OCI-LY3 (cell line): ENCODE measurements around the gene SPATA2L.

Source experiments
- H2AFZ ChIP-seq: fragments of 200-600, 300-600 bp; shearing (Covaris generic); 2 replicates; pipeline ENCODE4 v1.6.0; 2014; ENCODE audit warnings: antibody characterized with exemption, low read depth, low read length
- H3K27ac ChIP-seq: fragments of 200-600, 300-600 bp; sonication (generic); 2 replicates; pipeline ENCODE4 v1.5.1; 2014; ENCODE audit warnings: mild to moderate bottlenecking, low read length, moderate library complexity, mixed read lengths
- H3K27me3 ChIP-seq: fragments of 200-600, 300-600 bp; sonication (generic); 2 replicates; pipeline ENCODE4 v1.6.1; 2014; ENCODE audit warnings: low read depth, low read length, mixed read lengths
- H3K36me3 ChIP-seq: fragments of 200-600, 300-600 bp; sonication (generic); replicated peaks from 2 replicates; pipeline ENCODE3; 2014; ENCODE audit warnings: low read depth, low read length, mixed read lengths
- H3K4me1 ChIP-seq: fragments of 300-600, 200-600 bp; sonication (generic); 2 replicates; pipeline ENCODE4 v1.6.1; 2014; ENCODE audit warnings: low read length, mixed read lengths
- H3K4me2 ChIP-seq: fragments of 200-600, 300-600 bp; sonication (generic); 2 replicates; pipeline ENCODE4 v1.6.1; 2014; ENCODE audit warnings: low read length, mixed read lengths
- H3K4me3 ChIP-seq: fragments of 300-600, 200-600 bp; sonication (generic); 2 replicates; pipeline ENCODE4 v1.5.1; 2014; ENCODE audit warnings: antibody characterized with exemption, mild to moderate bottlenecking, low read length, moderate library complexity
- H3K79me2 ChIP-seq: fragments of 300-600, 200-600 bp; shearing (Covaris generic); 2 replicates; pipeline ENCODE4 v1.6.1; 2014; ENCODE audit warnings: mild to moderate bottlenecking, low read length, mixed read lengths
- H3K9ac ChIP-seq: fragments of 300-600, 200-600 bp; shearing (Covaris generic); 2 replicates; pipeline ENCODE4 v1.6.0; 2014; ENCODE audit warnings: mild to moderate bottlenecking, low read length, moderate library complexity
- H3K9me3 ChIP-seq: fragments of 200-600, 300-600 bp; shearing (Covaris generic); 2 replicates; pipeline ENCODE4 v1.6.1; 2014; ENCODE audit warnings: low read length, mixed read lengths; ENCODE audit not compliant: insufficient read depth
- H4K20me1 ChIP-seq: fragments of 200-600, 300-600 bp; sonication (generic); 2 replicates; pipeline ENCODE4 v1.6.1; 2016; ENCODE audit warnings: low read length, mixed read lengths; ENCODE audit not compliant: insufficient read depth
- EZH2phosphoT487 ChIP-seq: fragments of 200-600 bp; shearing (Covaris generic); IDR thresholded peaks from 2 replicates; pipeline ENCODE4 v1.6.1; 2018; ENCODE audit warnings: antibody characterized with exemption, mixed run types, low read depth
- TF ChIP-seq, protein P1 (sequence below): fragments of 200-600, 300-600 bp; sonication (generic); IDR thresholded peaks from 2 replicates; pipeline ENCODE4 v1.5.1; 2014; ENCODE audit warnings: antibody characterized with exemption, low read length, low read depth

Gene SPATA2L

DNA sequence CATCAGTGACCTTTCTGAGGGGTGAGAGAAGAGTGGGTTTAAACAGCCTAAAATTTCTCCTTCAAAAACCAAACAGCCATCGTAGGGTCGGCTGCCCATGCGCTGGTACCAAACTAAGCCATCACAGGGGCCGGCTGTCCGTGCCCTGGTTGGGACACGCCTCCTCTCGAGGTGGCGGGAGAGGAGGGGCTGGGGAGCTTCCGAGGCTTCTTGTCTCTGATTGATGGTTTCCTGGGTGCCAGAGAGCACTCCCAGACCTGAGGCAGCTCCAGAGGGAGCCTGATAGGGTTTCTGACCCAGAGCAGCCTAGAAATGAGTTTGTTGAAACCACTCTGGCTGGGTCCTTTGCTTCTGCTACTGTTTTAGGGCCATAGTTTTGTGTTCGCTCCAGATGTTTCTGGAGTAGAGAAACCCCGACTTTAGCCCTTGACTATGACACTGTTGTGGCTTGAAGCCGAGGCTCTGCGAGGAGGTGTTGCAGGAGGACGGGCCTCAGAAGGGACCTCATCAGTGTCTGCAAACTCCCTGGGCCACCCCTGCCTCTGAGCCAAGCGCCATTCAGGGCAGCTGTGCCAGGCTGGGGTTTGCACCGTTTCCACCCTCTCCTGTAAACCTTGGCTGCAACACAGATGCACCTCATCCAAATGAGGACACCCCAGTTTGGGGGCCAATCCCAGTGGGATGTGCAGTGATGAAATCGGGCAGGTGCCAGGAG is 26.1 kb upstream of the SPATA2L start:
- TF ChIP-seq EZH2phosphoT487: no peak
- TF ChIP-seq, protein P1, sequence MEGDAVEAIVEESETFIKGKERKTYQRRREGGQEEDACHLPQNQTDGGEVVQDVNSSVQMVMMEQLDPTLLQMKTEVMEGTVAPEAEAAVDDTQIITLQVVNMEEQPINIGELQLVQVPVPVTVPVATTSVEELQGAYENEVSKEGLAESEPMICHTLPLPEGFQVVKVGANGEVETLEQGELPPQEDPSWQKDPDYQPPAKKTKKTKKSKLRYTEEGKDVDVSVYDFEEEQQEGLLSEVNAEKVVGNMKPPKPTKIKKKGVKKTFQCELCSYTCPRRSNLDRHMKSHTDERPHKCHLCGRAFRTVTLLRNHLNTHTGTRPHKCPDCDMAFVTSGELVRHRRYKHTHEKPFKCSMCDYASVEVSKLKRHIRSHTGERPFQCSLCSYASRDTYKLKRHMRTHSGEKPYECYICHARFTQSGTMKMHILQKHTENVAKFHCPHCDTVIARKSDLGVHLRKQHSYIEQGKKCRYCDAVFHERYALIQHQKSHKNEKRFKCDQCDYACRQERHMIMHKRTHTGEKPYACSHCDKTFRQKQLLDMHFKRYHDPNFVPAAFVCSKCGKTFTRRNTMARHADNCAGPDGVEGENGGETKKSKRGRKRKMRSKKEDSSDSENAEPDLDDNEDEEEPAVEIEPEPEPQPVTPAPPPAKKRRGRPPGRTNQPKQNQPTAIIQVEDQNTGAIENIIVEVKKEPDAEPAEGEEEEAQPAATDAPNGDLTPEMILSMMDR: no peak
- H3K4me1 ChIP-seq: peaks cover 5% of the 10 kb centered on the region
- H2AFZ ChIP-seq: no peak overlapping the region
- H3K9me3 ChIP-seq: no peaks in the 10 kb centered on the region
- H3K79me2 ChIP-seq: peaks cover 2% of the 10 kb centered on the region; the same call in 1 of the 2 replicates
- H3K27me3 ChIP-seq: no peaks in the 10 kb centered on the region
- H3K36me3 ChIP-seq: peaks cover 32% of the 10 kb centered on the region
- H4K20me1 ChIP-seq: peaks cover 16% of the 10 kb centered on the region
- no peak overlapping the region for H3K9ac ChIP-seq
- H3K4me2 ChIP-seq: no peak overlapping the region
- no peak overlapping the region for H3K27ac ChIP-seq
- no peak overlapping the region for H3K4me3 ChIP-seq

- no peak overlapping the region for H2AFZ ChIP-seq
- no peaks in the 10 kb centered on the region for H3K9me3 ChIP-seq
- peaks cover 6% of the 10 kb centered on the region; the same call in 1 of the 2 replicates for H3K79me2 ChIP-seq
- H3K27me3 ChIP-seq: no peaks in the 10 kb centered on the region
- H3K4me1 ChIP-seq: peaks cover 13% of the 10 kb centered on the region
- H3K27ac ChIP-seq: no peak overlapping the region
- H3K4me3 ChIP-seq: peak overlapping the region; percentile 88
- peak overlapping the region; percentile 89; the same call in 1 of the 2 replicates for H3K4me2 ChIP-seq
- H3K36me3 ChIP-seq: peaks cover 19% of the 10 kb centered on the region
- peaks cover 21% of the 10 kb centered on the region for H4K20me1 ChIP-seq
- H3K9ac ChIP-seq: no peak overlapping the region
- TF ChIP-seq, protein P1: no peak
- TF ChIP-seq EZH2phosphoT487: no peak
These were observed 22.1 kb upstream of the SPATA2L start for GRCh38 chr16:89723279-89724250.

- H3K9ac ChIP-seq: peak overlapping the region; percentile 84
- no peak overlapping the region for H2AFZ ChIP-seq
- H4K20me1 ChIP-seq: peaks cover 21% of the 10 kb centered on the region
- no peaks in the 10 kb centered on the region for H3K9me3 ChIP-seq
- peaks cover 6% of the 10 kb centered on the region; the same call in 1 of the 2 replicates for H3K79me2 ChIP-seq
- H3K27me3 ChIP-seq: no peaks in the 10 kb centered on the region
- H3K4me1 ChIP-seq: peaks cover 13% of the 10 kb centered on the region
- H3K27ac ChIP-seq: no peak overlapping the region
- peak overlapping the region; percentile 89 for H3K4me2 ChIP-seq
- H3K36me3 ChIP-seq: peaks cover 18% of the 10 kb centered on the region
- TF ChIP-seq, protein P1: no peak
- no peak for TF ChIP-seq EZH2phosphoT487
- H3K4me3 ChIP-seq: peak overlapping the region; percentile 88
These were observed 21.1 kb upstream of the SPATA2L start for GRCh38 chr16:89722392-89723278.
